ENCODE data around the gene TMEM52B.
"Not testable (repeated sequence)": the region's sequence is repeated elsewhere in the genome, so short reads cannot be mapped to it uniquely, and the experiment has no call there.

Gene TMEM52B

GRCh38 chr12:10194160-10194670, 15.4 kb downstream of the TMEM52B start:
- H3K4me1 Mint-ChIP-seq = peaks cover 5% of the 10 kb centered on the region
- no peaks in the 10 kb centered on the region for H3K36me3 Mint-ChIP-seq (ENCODE audit: low read depth)
- H3K27ac Mint-ChIP-seq = no peak overlapping the region
- TF ChIP-seq, protein P1, sequence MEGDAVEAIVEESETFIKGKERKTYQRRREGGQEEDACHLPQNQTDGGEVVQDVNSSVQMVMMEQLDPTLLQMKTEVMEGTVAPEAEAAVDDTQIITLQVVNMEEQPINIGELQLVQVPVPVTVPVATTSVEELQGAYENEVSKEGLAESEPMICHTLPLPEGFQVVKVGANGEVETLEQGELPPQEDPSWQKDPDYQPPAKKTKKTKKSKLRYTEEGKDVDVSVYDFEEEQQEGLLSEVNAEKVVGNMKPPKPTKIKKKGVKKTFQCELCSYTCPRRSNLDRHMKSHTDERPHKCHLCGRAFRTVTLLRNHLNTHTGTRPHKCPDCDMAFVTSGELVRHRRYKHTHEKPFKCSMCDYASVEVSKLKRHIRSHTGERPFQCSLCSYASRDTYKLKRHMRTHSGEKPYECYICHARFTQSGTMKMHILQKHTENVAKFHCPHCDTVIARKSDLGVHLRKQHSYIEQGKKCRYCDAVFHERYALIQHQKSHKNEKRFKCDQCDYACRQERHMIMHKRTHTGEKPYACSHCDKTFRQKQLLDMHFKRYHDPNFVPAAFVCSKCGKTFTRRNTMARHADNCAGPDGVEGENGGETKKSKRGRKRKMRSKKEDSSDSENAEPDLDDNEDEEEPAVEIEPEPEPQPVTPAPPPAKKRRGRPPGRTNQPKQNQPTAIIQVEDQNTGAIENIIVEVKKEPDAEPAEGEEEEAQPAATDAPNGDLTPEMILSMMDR (IDR thresholded peaks at IDR 0.05; ENCODE audit: unreplicated experiment in 3 of 3) = no peak
- no peak overlapping the region for H3K4me3 Mint-ChIP-seq
- H3K9me3 Mint-ChIP-seq = no peaks in the 10 kb centered on the region
- peaks cover 4% of the 10 kb centered on the region for H3K27me3 Mint-ChIP-seq (ENCODE audit: low read depth)

DNA sequence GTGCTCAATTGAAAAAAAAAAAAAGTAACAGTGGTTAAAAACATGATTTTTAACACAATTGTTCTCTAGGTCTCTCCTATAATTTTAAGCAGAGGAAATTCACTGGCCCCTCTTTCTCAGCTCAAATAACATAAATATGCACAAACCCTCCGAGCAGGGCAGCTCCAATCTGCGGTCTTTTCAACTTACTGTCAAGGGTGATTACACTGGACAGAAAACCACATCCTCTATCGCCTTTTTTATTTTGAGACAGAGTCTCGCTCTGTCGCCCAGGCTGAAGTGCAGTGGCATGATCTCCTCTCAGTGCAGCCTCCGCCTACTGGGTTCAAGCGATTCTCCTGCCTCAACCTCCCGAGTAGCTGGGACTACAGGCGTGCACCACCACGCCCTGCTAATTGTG, 17.4 kb downstream of the TMEM52B start:
- no peak overlapping the region for H3K4me3 Mint-ChIP-seq
- TF ChIP-seq, protein P1 (IDR thresholded peaks at IDR 0.05; ENCODE audit: unreplicated experiment in 3 of 3) = no peak
- no peaks in the 10 kb centered on the region for H3K4me1 Mint-ChIP-seq
- H3K9me3 Mint-ChIP-seq = no peaks in the 10 kb centered on the region
- H3K36me3 Mint-ChIP-seq (ENCODE audit: low read depth) = no peaks in the 10 kb centered on the region
- peaks cover 4% of the 10 kb centered on the region for H3K27me3 Mint-ChIP-seq (ENCODE audit: low read depth)
- no peak overlapping the region for H3K27ac Mint-ChIP-seq

DNA sequence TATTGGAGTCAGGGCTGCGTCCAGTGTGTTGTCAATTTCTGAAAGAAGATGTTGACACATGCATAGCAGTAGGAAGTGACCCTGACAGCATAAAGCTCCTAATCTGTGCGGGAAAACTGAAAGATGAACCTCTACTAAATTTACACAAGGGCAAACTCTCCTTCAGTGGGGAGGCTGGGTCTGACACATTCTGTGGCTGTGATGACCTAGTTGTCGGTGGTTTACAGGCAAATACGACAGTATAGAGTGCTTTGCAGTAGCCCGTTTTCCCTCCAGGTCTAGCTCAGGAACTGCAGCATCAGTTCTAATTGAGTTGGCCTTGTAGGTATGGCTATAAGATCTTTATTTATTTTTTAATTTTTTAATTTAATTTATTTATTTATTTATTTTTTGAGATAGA, 19.0 kb downstream of the TMEM52B start:
- Mint-ChIP-seq H3K27me3 (ENCODE audit: low read depth) (peaks cover 4% of the 10 kb centered on the region), H3K4me1 (no peaks in the 10 kb centered on the region), H3K27ac (no peak overlapping the region), H3K36me3 (ENCODE audit: low read depth) (no peaks in the 10 kb centered on the region), H3K4me3 (no peak overlapping the region), H3K9me3 (no peaks in the 10 kb centered on the region)
- TF ChIP-seq, protein P1 (IDR thresholded peaks at IDR 0.05; ENCODE audit: unreplicated experiment in 3 of 3) = no peak

DNA sequence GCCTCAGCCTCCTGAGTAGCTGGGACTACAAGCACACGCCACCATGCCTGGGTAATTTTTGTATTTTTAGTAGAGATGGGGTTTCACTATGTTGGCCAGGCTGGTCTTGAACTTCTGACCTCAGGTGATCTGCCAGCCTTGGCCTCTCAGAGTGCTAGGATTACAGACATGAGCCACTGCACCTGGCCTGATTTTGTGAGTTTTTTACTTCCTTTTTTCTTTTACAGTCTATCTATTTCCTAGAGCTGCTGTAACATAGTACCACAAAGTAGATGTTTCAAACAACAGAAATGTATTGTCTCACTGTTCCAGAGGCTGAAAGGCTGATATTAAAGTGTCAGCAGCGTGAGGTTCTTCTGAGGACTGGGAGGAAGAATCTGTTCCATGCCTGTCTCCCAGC, 25.7 kb downstream of the TMEM52B start:
- H3K4me1 Mint-ChIP-seq; H3K27ac Mint-ChIP-seq; H3K4me3 Mint-ChIP-seq; H3K27me3 Mint-ChIP-seq (ENCODE audit: low read depth); H3K9me3 Mint-ChIP-seq; H3K36me3 Mint-ChIP-seq (ENCODE audit: low read depth): not testable (repeated sequence)

DNA sequence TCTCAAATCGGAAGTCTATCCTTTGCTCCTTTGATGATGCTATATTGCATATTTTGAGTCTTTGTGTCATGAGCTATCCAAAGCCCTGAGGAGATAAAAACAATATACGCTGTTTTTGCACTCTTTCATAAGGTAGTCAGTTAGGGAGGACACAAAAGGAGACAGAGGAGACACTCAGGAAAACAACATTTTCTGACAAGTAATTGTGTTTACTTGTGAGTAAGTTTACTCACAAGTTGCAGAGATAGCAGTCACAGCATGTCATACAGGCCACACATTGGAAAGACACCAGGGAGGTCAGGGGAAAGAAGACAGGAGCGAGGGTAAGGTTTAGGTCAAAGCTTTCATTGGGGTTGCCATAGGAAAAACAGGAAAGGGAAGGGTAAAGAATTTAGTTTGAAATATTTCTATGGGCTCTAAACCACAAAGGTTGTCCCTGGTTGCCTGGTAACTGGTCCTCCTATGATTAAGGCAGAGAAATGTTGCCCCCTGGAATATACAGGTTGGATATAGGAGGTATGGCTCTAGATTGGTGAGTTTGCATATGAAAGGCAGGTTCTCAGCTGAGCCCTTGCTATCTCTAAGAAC, 26.5 kb downstream of the TMEM52B start:
- Mint-ChIP-seq H3K9me3 (no peaks in the 10 kb centered on the region), H3K36me3 (ENCODE audit: low read depth) (no peaks in the 10 kb centered on the region)

DNA sequence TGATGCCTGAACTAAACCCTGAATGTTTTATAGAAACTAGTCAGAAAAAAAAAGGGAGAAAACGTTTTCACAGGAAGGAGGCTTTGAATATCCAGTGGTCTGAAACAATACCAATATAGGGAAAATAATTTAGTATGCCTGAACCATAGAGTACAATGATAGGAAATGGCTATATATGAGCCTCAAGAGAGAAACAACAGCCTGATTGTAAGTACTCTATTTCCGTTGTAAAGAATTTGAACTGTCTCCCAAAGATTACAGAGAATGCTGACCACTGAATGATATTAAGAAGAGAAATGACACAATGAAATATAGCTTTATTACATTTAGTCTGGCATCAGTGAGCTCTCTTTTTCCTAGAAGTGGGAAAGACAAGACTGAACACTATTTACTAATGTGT, 28.3 kb downstream of the TMEM52B start:
- Mint-ChIP-seq H3K4me3 (no peak overlapping the region), H3K27ac (no peak overlapping the region)

More for the DNA sequence above, 26.5 kb downstream of the TMEM52B start:
- TF ChIP-seq, protein P1 (IDR thresholded peaks at IDR 0.05; ENCODE audit: unreplicated experiment in 3 of 3) = no peak
- H3K4me3 Mint-ChIP-seq = no peak overlapping the region
- H3K4me1 Mint-ChIP-seq = no peaks in the 10 kb centered on the region
- peaks cover 3% of the 10 kb centered on the region for H3K27me3 Mint-ChIP-seq (ENCODE audit: low read depth)
- H3K27ac Mint-ChIP-seq = no peak overlapping the region

More for the DNA sequence above, 28.3 kb downstream of the TMEM52B start:
- Mint-ChIP-seq H3K27me3 (ENCODE audit: low read depth) (peaks cover 3% of the 10 kb centered on the region), H3K4me1 (peaks cover 2% of the 10 kb centered on the region), H3K36me3 (ENCODE audit: low read depth) (no peaks in the 10 kb centered on the region), H3K9me3 (no peaks in the 10 kb centered on the region)
- TF ChIP-seq, protein P1 (IDR thresholded peaks at IDR 0.05; ENCODE audit: unreplicated experiment in 3 of 3) = no peak
